GM12878 (cell line): ENCODE results near the gene CEP63. TPM values are rescaled to one million over a fixed set of nuclear protein-coding genes. Genes with fewer than 3 reads are reported as not detected.

Source experiments
- ATAC-seq: fragments of 200-7000 bp; cut with Tn5 transposase; 3 replicates; pipeline ENCODE4 v1.9.1; 2020; ENCODE audit warnings: mild to moderate bottlenecking, moderate library complexity
- BruUV-seq: library from RNA; stranded (reverse); fragments of 400-500 nt; replicated peaks from 2 replicates; lab custom pipeline; 2021; lab: Mats Ljungman, UMichigan
- CTCF ChIA-PET: fragments of 300-600 bp; sonication (Branson Sonifier 250); formaldehyde crosslinking; extraction: SDS; loops from one replicate; lab custom pipeline; 2021; ENCODE audit warnings: inconsistent platforms; lab: Yijun Ruan, JAX
- POLR2A ChIA-PET: fragments of 350-600 bp; formaldehyde crosslinking; extraction: SDS; loops from one replicate; lab custom pipeline; 2021; ENCODE audit warnings: inconsistent platforms; lab: Charles Lee
- RAD21 ChIA-PET: fragments of 300-600 bp; sonication (Branson Sonifier 250); formaldehyde crosslinking; loops from one replicate; lab custom pipeline; 2023; ENCODE audit warnings: antibody characterized with exemption; ENCODE audit not compliant: unreplicated experiment; lab: Charles Lee
- SMC1A ChIA-PET: fragments of 300-600 bp; sonication (Branson Sonifier 250); formaldehyde crosslinking; loops from one replicate; lab custom pipeline; 2023; ENCODE audit not compliant: unreplicated experiment, uncharacterized antibody; lab: Charles Lee
- DNase-seq: peaks from one replicate; pipeline ENCODE4 v3.0.0-alpha.2; 2011; ENCODE audit warnings: low read depth, low spot score
- FAIRE-seq: peaks from 3 replicates; lab custom pipeline; 2011; peaks lifted over from hg19 to GRCh38; lab: Jason Lieb, UNC
- H2AFZ ChIP-seq: 2 replicates; pipeline ENCODE4 v1.6.0; 2011; ENCODE audit warnings: low read depth, low read length, control low read depth; ENCODE audit not compliant: control insufficient read depth
- H3K27ac ChIP-seq: 2 replicates; pipeline ENCODE4 v1.5.1; 2011; ENCODE audit warnings: control low read depth; ENCODE audit not compliant: control insufficient read depth, insufficient read depth
- H3K27me3 ChIP-seq, 2 experiments: replicated peaks in 1 of 2; 2 replicates each; pipeline versions ENCODE4 v1.6.0 to v1.6.1; 2011; ENCODE audit warnings: low read length in 1 of 2; ENCODE audit not compliant: control insufficient read depth in 2 of 2, insufficient read depth in 2 of 2
- H3K36me3 ChIP-seq, 2 experiments: 2 replicates each; pipeline ENCODE4 v1.5.1; 2011; ENCODE audit warnings: low read length in 1 of 2; ENCODE audit not compliant: control insufficient read depth in 2 of 2, insufficient read depth in 2 of 2
- H3K4me1 ChIP-seq: 2 replicates; pipeline ENCODE4 v1.6.1; 2011; ENCODE audit warnings: mild to moderate bottlenecking, low read length, moderate library complexity, mixed read lengths; ENCODE audit not compliant: control insufficient read depth, insufficient read depth
- H3K4me2 ChIP-seq: 2 replicates; pipeline ENCODE4 v1.6.0; 2011; ENCODE audit warnings: control low read depth; ENCODE audit not compliant: control insufficient read depth, insufficient read depth
- H3K4me3 ChIP-seq: fragments of 200-600 bp; sonication (generic); 2 replicates; pipeline ENCODE4 v1.5.1; 2016
- H3K79me2 ChIP-seq: 2 replicates; pipeline ENCODE4 v1.6.0; 2011; ENCODE audit warnings: low read length; ENCODE audit not compliant: control insufficient read depth, insufficient read depth
- H3K9ac ChIP-seq: 2 replicates; pipeline ENCODE4 v1.8.0; 2011; ENCODE audit warnings: low read length, control low read depth, mixed read lengths; ENCODE audit not compliant: control insufficient read depth, insufficient read depth
- H3K9me3 ChIP-seq: replicated peaks from 3 replicates; pipeline ENCODE4 v1.5.1; 2011; ENCODE audit warnings: mild to moderate bottlenecking, low read length; ENCODE audit not compliant: control insufficient read depth, insufficient read depth
- H4K20me1 ChIP-seq: 2 replicates; pipeline ENCODE4 v1.6.0; 2011; ENCODE audit not compliant: control insufficient read depth, insufficient read depth
- IKZF1 ChIP-seq: fragments of 450-650 bp; conservative IDR thresholded peaks from 2 replicates; pipeline ENCODE4 v1.6.1; 2017; ENCODE audit warnings: antibody characterized with exemption, mild to moderate bottlenecking
- IKZF2 ChIP-seq, 2 experiments: fragments of 450-650 bp; IDR thresholded peaks; 2 replicates each; pipeline ENCODE4 v1.6.1; 2017; ENCODE audit warnings: mild to moderate bottlenecking in 2 of 2, moderate library complexity in 2 of 2
- KLF5 ChIP-seq: fragments of 450-650 bp; IDR thresholded peaks from 2 replicates; pipeline ENCODE4 v1.6.1; 2014; ENCODE audit warnings: mild to moderate bottlenecking; ENCODE audit not compliant: partially characterized antibody
- MLLT1 ChIP-seq: fragments of 450-650 bp; IDR thresholded peaks from 2 replicates; pipeline ENCODE4 v1.6.1; 2016; ENCODE audit warnings: mild to moderate bottlenecking
- MXI1 ChIP-seq: fragments of 150-350 bp; IDR thresholded peaks from 2 replicates; pipeline ENCODE4 v1.6.1; 2011; ENCODE audit warnings: low read depth, mild to moderate bottlenecking, inconsistent platforms, low read length, improper control_type of control experiment
- NFYB ChIP-seq: IDR thresholded peaks from 2 replicates; pipeline ENCODE4 v1.6.1; 2011; ENCODE audit warnings: low read depth, mild to moderate bottlenecking, low read length, improper control_type of control experiment, moderate library complexity; ENCODE audit not compliant: insufficient read depth
- RB1 ChIP-seq: fragments of 450-650 bp; formaldehyde crosslinking; IDR thresholded peaks from 2 replicates; pipeline ENCODE4 v1.6.1; 2017; ENCODE audit warnings: mild to moderate bottlenecking, borderline replicate concordance
- RUNX3 ChIP-seq: IDR thresholded peaks from 2 replicates; pipeline ENCODE4 v1.6.1; 2012; ENCODE audit warnings: low read length, inconsistent platforms
- SMARCA5 ChIP-seq: fragments of 450-650 bp; IDR thresholded peaks from 2 replicates; pipeline ENCODE4 v1.6.1; 2017; ENCODE audit warnings: mild to moderate bottlenecking
- SP1 ChIP-seq: IDR thresholded peaks from one replicate; pipeline ENCODE4 v1.6.1; 2011; ENCODE audit warnings: low read depth, low read length
- TARDBP ChIP-seq: IDR thresholded peaks from 2 replicates; pipeline ENCODE4 v1.6.1; 2016; ENCODE audit warnings: borderline replicate concordance
- ZBTB40 ChIP-seq: fragments of 450-650 bp; IDR thresholded peaks from 2 replicates; pipeline ENCODE4 v1.6.1; 2016; ENCODE audit warnings: mild to moderate bottlenecking, moderate library complexity, borderline replicate concordance
- ZNF622 ChIP-seq: fragments of 450-650 bp; IDR thresholded peaks from 2 replicates; pipeline ENCODE4 v1.6.1; 2017; ENCODE audit warnings: mild to moderate bottlenecking, inconsistent platforms
- in situ Hi-C: fragments of 300-500 bp; cut with MboI; formaldehyde crosslinking; loops from 9 replicates; pipeline ENCODE4 v1.14.3; 2018; ENCODE audit warnings: mixed read lengths
- intact Hi-C: fragments of 100-400 bp; cut with micrococcal nuclease; formaldehyde crosslinking; loops from one replicate; pipeline ENCODE4 v1.14.2; 2022; ENCODE audit not compliant: unreplicated experiment
- polyA plus RNA-seq, 11 experiments: library from polyadenylated mRNA; depleted of rRNA in 4 of 11; unstranded in 6 of 11; stranded (reverse) in 5 of 11; fragments of >200 nt; fragmentation: Nextera tagmentation in 4 of 11; fragmentation: Illumina TruSeq in 1 of 11; extraction: Ambion mirVana in 4 of 11; extraction: Trizol in 1 of 11; gene quantifications; 1 replicate in 1 of 11; 2 replicates in 10 of 11; pipeline versions ENCODE4 v1.2.1 to v1.2.3, GENCODE V29; 2011 to 2016; ENCODE audit warnings: inconsistent platforms in 2 of 11, missing spikeins in 2 of 11, low read depth in 1 of 11
- total RNA-seq, 4 experiments: library from RNA; depleted of rRNA in 3 of 4; stranded (reverse); fragments of >200 nt in 3 of 4; fragmentation: Illumina TruSeq in 1 of 4; extraction: Trizol in 1 of 4; gene quantifications; 2 replicates each; pipeline versions ENCODE4 v1.2.1 to v1.2.3, GENCODE V29; 2013 to 2021
- TF ChIP-seq, protein P1 (sequence below): IDR thresholded peaks from 2 replicates; pipeline ENCODE4 v1.6.1; 2012; ENCODE audit warnings: low read depth, low read length, improper control_type of control experiment
- TF ChIP-seq, protein P2 (sequence below): fragments of 150-350 bp; IDR thresholded peaks from 2 replicates; pipeline ENCODE4 v1.6.1; 2014; ENCODE audit warnings: mild to moderate bottlenecking, low read depth, low read length

Gene CEP63
- total and polyA plus RNA-seq, 10 of the 15 experiments (the other 5 are each of a cell fraction or from before 2014, with no cell fraction given) = 14.0 to 36.9 (median 26.8) TPM

DNA sequence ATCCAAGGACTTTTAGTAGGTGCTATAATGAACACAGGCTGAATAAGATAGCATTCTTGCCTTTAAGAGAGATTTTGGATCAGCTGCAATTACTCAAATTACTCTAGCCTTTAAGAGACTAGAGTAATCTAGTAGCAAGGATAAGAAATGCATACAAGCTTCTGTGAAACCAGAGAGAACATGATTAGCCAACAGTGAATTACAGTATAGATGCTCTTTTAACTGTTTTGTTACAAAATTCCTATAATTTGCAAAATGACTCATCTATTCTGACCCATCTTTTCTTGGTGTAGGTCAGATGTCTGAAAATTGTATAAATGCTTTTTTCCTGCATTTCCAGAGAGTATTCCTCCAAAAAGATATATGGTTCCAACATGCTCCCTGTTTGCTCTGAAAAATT lies 66.9 kb downstream of the CEP63 start:
- H4K20me1 ChIP-seq = no peaks in the 10 kb centered on the region
- TF ChIP-seq ZNF622 (no peak), SP1 (no peak), ZBTB40 (no peak), IKZF2 (IDR thresholded peaks at IDR 0.05) (no peak), MLLT1 (no peak), TARDBP (no peak), MXI1 (no peak), KLF5 (no peak), SMARCA5 (no peak), RB1 (no peak), RUNX3 (no peak), IKZF1 (no peak), NFYB (no peak)
- TF ChIP-seq, protein P1, sequence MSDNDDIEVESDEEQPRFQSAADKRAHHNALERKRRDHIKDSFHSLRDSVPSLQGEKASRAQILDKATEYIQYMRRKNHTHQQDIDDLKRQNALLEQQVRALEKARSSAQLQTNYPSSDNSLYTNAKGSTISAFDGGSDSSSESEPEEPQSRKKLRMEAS = no peak
- TF ChIP-seq, protein P2, sequence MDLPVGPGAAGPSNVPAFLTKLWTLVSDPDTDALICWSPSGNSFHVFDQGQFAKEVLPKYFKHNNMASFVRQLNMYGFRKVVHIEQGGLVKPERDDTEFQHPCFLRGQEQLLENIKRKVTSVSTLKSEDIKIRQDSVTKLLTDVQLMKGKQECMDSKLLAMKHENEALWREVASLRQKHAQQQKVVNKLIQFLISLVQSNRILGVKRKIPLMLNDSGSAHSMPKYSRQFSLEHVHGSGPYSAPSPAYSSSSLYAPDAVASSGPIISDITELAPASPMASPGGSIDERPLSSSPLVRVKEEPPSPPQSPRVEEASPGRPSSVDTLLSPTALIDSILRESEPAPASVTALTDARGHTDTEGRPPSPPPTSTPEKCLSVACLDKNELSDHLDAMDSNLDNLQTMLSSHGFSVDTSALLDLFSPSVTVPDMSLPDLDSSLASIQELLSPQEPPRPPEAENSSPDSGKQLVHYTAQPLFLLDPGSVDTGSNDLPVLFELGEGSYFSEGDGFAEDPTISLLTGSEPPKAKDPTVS = no peak
- TF ChIP-seq, all 136 proteins: peak for 0
- no peak for DNase-seq
- H3K4me3 ChIP-seq = no peak overlapping the region
- FAIRE-seq = no peak
- RAD21 ChIA-PET = no interaction called here
- CTCF ChIA-PET = no interaction called here
- no peak overlapping the region for H3K4me2 ChIP-seq
- SMC1A ChIA-PET = no interaction called here
- no peaks in the 10 kb centered on the region for H3K4me1 ChIP-seq
- no peaks in the 10 kb centered on the region for H3K79me2 ChIP-seq
- intact Hi-C loops = no loop called here
- no peak for ATAC-seq
- BruUV-seq = no TSS peak
- H3K27ac ChIP-seq = no peak overlapping the region
- H3K9me3 ChIP-seq = no peaks in the 10 kb centered on the region
- no peaks in the 10 kb centered on the region for H3K27me3 ChIP-seq
- POLR2A ChIA-PET = no interaction called here
- no peak overlapping the region for H3K9ac ChIP-seq
- H3K36me3 ChIP-seq = peaks cover 2 to 12% of the 10 kb centered on the region in 2 experiments
- no peak overlapping the region for H2AFZ ChIP-seq
- in situ Hi-C loops = no loop called here
